ENCODE data around the gene TBX3.
A peak's percentile ranks its signal among the peaks of the same experiment; 100 is the strongest.

The TBX3 gene

DNA sequence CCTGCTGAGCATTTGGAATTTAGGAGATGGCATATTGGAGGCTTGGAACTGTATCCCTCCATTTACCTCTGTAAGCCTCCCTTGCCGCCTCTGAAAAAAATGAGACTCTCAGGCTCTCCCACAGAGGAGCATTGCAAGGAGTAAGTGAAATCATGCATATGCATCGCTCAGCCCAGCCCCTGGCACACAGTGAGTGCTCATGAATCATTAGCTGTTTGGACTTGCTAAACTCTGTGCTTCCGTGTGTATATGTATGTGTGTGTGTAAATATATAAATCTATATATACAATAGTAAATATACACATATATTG is 17.1 kb upstream of the TBX3 start:
- Mint-ChIP-seq H3K36me3 (no peaks in the 10 kb centered on the region), H3K27ac (no peak overlapping the region), H3K4me3 (no peak overlapping the region), H3K9me3 (peaks cover 6% of the 10 kb centered on the region), H3K27me3 (peaks cover 81% of the 10 kb centered on the region), H3K4me1 (no peaks in the 10 kb centered on the region)
- no peak for ATAC-seq

DNA sequence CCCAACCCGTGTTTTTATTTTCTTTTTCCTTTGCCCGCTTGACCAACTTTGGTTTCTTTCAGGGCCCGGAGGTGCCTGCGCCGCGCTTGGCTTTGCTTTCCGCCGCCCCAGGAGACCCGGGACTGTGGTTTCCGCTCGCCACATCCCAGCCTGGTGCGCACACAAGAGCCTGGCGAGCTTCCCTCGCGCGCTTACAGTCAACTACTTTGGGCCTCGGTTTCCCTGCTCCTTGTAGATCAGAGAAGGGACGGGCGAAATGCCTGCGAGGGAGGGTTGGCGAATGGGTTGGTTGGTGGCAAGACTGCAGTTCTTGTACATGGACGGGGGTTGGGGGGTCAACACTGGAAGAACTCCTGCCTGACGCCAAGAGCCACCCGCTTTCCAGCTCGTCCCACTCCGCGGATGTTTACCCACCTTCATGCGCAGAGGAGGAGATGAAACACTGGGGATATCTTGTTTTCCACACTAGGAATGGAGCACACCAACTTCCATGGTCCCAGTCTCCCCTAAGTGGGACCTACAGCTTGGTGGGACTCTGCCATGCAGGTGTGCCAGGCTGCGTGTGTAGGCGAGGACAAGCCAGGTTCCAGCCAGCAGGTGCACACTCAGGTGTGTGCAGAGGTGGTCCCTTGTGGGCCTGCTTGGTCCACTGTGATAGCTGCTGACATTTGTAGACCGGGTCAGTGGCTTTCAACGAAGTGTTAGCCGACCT is 16.6 kb upstream of the TBX3 start:
- peaks cover 6% of the 10 kb centered on the region for H3K9me3 Mint-ChIP-seq
- no peaks in the 10 kb centered on the region for H3K4me1 Mint-ChIP-seq
- no peak for ATAC-seq
- peaks cover 86% of the 10 kb centered on the region for H3K27me3 Mint-ChIP-seq
- H3K4me3 Mint-ChIP-seq = no peak overlapping the region
- H3K27ac Mint-ChIP-seq = no peak overlapping the region
- H3K36me3 Mint-ChIP-seq = no peaks in the 10 kb centered on the region

DNA sequence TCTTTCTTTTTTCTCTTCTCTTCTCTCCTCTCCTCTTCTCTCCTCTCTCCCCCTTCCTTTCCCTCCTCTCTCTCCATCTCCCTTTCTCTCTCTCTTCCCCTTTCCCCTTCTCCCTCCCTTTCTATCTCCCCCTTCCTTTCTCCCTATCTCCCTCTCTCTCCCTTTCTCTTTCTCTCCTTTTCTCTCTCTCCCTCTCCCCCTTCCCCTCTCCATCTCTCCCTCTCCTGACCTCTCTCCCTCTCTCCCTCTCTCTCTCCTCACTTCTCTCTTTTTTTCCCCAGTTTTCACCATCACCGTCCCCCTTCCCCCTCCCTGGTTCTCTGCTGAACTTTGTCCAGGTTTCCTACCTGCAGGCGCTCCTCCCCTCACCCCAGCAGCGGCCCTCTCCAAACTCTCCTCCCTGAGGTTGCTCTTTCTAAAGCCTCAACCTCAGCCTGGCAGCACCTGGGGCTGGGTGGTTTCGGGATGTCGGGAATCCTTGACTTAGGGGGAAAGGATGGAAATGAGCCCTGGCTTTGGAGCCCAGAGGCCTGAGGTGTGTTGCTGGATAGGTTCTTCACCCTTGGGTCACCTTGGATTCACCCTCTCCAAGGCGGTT is 14.7 kb upstream of the TBX3 start:
- Mint-ChIP-seq H3K4me1 (no peaks in the 10 kb centered on the region), H3K9me3 (peaks cover 6% of the 10 kb centered on the region), H3K27me3 (peaks cover 97% of the 10 kb centered on the region), H3K27ac (no peak overlapping the region), H3K36me3 (no peaks in the 10 kb centered on the region), H3K4me3 (peak overlapping the region; percentile 29)
- no peak for ATAC-seq

DNA sequence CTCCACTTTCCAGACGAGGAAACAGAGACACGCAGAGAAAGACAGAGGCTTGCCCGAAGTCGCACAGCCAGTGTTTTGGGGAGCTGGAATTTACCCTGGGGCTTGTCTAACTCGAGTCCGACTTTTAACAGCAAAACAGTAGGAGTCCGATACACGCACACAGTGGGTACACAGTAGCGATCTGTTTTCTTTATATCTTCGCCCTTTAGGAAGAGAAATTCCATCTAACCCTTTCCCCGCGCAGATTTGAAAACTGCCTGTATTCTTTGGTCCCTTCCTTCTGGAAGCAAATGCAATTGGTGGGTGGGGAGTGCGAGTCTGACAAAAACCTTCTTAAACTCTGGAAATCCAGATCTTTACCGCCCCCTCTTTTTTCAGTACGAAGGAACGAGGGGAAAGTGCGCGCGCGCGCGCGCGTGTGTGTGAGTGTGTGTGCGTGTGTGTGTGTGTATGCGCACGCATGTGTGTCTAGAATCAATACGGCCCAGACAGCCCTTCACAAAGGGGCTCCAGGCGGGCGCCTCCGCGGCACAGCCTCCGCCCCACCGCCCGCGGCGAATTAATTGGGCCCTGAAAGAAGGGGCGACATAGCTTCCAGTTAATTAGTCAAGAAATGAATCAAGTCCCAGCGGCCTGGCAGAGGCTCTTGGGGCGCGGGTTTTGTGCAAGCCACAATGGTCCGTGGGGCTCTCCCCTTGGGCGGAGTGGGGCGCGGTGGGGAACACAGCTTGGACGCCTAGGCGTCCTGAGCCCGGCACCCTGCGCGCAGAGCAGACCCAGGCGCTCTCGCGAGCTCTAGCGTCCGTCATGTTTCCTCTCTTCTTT is 14.0 kb upstream of the TBX3 start:
- Mint-ChIP-seq H3K27ac (no peak overlapping the region), H3K36me3 (no peaks in the 10 kb centered on the region), H3K4me3 (no peak overlapping the region), H3K9me3 (peaks cover 6% of the 10 kb centered on the region), H3K27me3 (peaks cover 100% of the 10 kb centered on the region), H3K4me1 (no peaks in the 10 kb centered on the region)
- no peak for ATAC-seq

DNA sequence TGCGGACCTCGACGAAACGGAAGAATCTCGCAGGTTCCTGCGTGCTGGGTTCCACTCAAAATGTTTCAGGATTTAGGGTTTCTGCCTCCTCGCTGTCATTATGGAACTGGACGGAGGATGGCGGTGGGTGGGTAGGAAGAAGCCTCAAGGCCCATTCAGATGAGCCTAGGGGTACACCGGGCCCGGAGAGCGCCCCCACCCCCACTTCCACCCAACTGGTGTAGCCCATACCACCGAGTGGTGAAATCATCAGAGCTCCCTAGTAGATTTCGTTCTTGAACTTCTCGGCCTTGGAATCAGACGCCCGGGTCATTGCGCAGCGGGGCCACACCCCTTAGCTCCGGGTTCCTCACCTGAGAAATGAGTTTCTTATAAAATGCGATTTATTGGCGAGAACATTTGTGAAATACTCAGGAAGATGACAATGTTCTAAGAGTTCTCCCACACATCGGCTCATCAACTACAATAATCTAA is 13.3 kb upstream of the TBX3 start:
- Mint-ChIP-seq H3K27ac (no peak overlapping the region), H3K27me3 (peaks cover 100% of the 10 kb centered on the region), H3K4me3 (no peak overlapping the region), H3K36me3 (no peaks in the 10 kb centered on the region), H3K4me1 (no peaks in the 10 kb centered on the region), H3K9me3 (peaks cover 6% of the 10 kb centered on the region)
- ATAC-seq = no peak

DNA sequence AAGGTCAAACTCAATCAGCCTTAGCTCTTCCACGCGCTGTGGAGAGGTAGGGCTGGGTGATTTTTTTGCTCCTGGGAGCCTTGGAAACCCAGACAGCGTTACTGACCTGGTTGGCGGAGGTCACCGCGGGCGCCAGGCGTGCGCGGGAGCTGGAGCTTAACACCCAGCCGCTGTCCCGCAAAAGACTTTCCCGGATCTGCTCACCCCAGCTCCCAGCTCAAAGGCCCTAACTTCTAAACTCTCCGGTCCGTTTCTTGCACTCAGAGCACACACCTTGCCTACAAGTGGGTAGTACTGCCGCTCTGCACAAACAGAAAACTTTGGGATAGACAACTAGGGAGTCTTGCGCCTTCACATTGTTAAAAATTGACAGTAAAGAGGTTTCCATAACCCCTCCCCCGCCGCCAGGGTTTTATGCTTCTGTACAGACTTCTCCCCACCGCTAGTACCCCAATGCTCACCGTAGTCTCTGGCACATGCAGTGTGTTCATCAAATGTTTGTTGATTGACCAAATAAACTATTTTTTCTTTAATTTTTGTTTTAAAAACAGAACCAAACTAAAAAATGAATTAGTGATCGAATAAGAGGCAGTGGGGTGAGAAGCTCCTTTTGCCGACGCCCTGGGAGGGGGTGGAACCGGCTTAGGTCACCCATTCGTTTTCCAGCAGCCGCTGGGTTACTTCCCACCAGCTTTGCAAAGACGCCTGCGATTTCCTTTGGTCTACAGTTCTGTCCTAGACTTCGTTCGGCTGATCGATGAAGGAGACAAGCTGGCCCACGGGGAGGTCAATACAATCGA is 12.7 kb upstream of the TBX3 start:
- no peaks in the 10 kb centered on the region for H3K36me3 Mint-ChIP-seq
- H3K4me1 Mint-ChIP-seq = no peaks in the 10 kb centered on the region
- ATAC-seq = no peak
- peaks cover 6% of the 10 kb centered on the region for H3K9me3 Mint-ChIP-seq
- H3K4me3 Mint-ChIP-seq = no peak overlapping the region
- peaks cover 100% of the 10 kb centered on the region for H3K27me3 Mint-ChIP-seq
- H3K27ac Mint-ChIP-seq = no peak overlapping the region

DNA sequence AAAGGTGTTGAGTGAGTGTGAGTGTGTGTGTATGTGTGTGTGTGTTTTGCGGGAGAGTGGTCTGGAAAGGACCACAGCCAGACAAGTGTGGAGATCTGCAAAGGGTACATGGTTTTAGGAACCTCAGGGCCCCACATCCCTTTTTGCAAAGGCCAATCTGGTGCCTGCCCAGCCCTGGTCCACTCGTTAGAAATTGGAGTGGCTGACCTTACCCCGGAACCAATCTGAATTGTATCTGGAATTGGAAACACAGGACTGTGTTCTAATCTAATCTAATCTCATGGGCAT is 11.3 kb upstream of the TBX3 start:
- no peak overlapping the region for H3K4me3 Mint-ChIP-seq
- H3K9me3 Mint-ChIP-seq = peaks cover 6% of the 10 kb centered on the region
- H3K27me3 Mint-ChIP-seq = peaks cover 98% of the 10 kb centered on the region
- no peak overlapping the region for H3K27ac Mint-ChIP-seq
- ATAC-seq = no peak
- no peaks in the 10 kb centered on the region for H3K4me1 Mint-ChIP-seq
- H3K36me3 Mint-ChIP-seq = no peaks in the 10 kb centered on the region

DNA sequence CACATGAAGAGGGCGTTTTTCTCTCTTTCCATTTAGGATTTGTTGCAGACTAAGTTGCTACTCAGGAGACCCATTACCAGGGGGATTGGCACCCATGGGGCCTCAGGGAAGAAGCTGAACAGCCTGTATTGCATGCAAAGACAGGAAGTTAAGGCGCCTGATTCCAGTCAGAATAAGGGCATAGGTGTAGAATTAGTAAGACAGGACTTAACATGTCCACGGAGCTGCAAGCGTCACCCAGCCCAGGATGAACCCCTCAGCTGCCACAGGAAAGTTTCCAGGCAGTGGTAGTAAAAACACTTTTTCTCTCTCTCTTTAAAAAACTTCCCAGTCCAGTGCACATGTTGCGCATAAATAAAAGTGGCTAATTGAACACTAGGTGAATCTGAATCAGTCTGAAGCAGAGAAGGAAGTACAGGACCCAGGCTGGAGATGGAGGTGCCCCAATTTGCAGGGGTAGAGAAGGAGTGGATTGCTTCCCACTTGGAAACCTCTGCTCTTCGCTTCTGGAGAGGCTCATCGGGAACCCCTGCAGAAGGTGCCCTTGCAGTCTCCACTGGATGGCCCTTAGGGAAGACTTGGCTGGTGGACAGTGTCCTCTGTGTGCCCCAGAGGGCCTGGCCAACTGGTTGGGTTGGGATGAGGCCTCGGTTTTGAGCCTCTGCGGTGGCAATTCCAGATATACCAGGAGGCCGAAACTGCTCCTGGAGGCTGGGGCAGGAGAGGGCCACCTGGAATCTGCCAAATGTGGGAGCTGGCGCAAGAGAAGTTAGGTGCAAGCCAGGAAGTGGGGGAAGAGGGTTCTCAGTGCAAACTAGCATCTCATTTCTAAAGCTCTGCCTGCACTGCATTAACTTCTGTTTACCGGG is 10.7 kb upstream of the TBX3 start:
- peaks cover 98% of the 10 kb centered on the region for H3K27me3 Mint-ChIP-seq
- no peak for ATAC-seq
- H3K4me3 Mint-ChIP-seq = no peak overlapping the region
- H3K9me3 Mint-ChIP-seq = peaks cover 6% of the 10 kb centered on the region
- no peak overlapping the region for H3K27ac Mint-ChIP-seq
- no peaks in the 10 kb centered on the region for H3K36me3 Mint-ChIP-seq
- H3K4me1 Mint-ChIP-seq = no peaks in the 10 kb centered on the region

DNA sequence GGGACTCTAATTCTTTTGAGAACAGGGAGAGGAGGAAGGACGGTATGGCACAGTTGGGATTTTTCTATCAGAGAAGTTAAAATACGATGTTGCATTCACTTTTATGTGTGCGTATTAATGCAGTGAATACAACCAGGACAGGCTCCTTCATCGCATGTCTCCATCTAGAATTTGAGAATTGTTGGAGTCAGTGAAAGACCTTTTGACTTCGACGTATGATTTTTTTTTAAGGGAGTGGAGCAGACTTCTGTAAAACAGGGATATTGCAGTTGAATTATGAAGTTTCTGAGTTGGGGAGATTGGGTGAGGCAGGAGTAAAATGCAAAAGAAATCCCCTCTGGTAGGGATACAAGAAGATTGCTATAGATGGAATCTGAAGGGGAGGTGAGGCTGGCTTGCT is 9.6 kb upstream of the TBX3 start:
- Mint-ChIP-seq H3K27me3 (peaks cover 98% of the 10 kb centered on the region), H3K27ac (no peak overlapping the region), H3K36me3 (no peaks in the 10 kb centered on the region), H3K9me3 (peaks cover 2% of the 10 kb centered on the region), H3K4me3 (no peak overlapping the region), H3K4me1 (peaks cover 5% of the 10 kb centered on the region)
- ATAC-seq = no peak

DNA sequence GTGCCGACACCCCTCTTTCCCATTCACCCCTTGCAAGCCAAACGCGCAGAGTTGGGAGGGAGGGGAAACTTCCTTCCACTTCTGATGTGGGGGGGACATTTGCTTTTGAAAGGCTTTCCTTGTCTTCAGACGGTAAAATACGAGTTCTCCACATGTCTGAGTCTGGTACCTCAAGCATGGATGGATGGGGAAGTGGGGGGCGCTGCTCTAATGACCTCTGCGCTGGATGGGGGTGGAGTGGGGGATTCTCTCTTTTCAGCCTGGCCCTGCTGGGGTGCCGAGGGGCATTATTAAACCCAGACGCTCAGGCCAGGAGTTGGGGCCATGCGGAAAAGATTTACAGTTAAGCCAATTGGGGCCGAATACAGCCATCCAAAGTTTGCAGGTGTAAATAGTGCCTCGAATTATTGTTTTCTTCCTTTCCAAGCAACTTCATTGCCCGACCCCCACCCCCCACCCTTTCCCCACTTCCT is 9.1 kb upstream of the TBX3 start:
- H3K27ac Mint-ChIP-seq = no peak overlapping the region

DNA sequence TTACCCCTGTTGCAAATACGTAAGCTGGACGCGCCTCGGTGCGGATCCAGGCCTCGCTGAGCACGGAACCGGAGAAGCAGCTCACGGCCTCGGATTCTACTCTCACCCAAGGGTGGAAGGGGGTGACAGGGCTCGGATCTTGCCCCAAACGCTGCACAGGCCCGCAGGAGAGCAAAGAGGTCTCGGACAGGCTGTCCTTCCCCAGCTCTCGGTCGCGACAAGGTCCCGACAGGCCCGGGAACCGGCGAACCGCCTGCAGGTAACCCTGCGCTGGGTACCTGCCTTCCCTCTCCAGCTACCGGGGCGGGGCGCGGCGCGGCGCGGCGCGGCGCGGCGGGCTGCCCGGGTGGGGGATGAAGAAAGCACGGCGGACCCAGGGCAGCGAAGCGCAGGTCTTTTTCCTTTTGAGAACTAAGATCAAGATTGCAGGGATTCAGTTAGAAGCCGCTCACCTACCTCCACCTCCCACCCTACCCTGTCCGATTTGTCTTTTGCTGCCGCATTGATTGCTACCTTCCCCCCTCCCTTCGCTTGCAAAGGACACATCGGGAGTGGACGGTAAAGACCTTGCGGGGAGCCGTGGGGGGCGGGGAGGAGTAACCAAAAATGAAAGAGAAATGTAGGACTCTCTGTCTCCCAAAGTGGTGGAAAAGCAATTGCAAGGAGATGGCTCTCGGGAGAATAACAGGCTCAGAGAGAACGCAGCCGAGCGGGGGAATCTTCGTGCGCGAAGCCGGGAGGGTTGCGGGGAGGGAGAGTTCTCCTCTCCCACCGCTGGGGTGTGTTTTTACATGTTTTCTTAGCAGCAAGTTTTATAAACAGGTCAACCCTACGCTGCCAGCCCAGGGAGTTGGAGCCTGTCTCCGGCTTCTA is 8.4 kb upstream of the TBX3 start:
- H3K27ac Mint-ChIP-seq = no peak overlapping the region
- no peak for ATAC-seq
- no peaks in the 10 kb centered on the region for H3K36me3 Mint-ChIP-seq
- H3K4me3 Mint-ChIP-seq = no peak overlapping the region
- H3K9me3 Mint-ChIP-seq = no peaks in the 10 kb centered on the region
- peaks cover 97% of the 10 kb centered on the region for H3K27me3 Mint-ChIP-seq
- H3K4me1 Mint-ChIP-seq = peaks cover 6% of the 10 kb centered on the region

More for the DNA sequence above, 9.1 kb upstream of the TBX3 start:
- Mint-ChIP-seq H3K4me1 (peaks cover 6% of the 10 kb centered on the region), H3K9me3 (no peaks in the 10 kb centered on the region), H3K4me3 (no peak overlapping the region), H3K27me3 (peaks cover 98% of the 10 kb centered on the region), H3K36me3 (no peaks in the 10 kb centered on the region)
- no peak for ATAC-seq

DNA sequence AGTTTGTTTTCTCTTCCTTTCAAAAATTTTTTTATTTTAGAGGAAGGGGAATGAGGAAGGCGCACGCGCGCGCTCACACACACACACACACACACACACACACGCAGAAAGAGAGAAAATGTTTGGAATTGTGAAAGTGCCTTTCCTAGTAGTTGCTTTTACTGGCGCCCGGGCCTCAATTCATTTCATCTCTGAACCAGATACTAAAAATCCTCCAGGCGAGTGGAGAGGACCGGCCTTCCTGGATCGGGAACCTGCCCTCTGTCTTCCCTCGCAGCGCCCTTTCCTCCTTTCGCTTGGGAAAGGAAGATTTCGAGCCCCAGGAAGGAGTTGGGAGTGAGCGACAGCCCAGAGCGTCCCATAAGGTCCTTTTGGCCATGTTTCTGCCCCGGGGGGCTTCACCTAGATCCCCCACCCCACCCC is 7.8 kb upstream of the TBX3 start:
- Mint-ChIP-seq H3K4me3 (no peak overlapping the region), H3K36me3 (no peaks in the 10 kb centered on the region), H3K27ac (no peak overlapping the region), H3K9me3 (no peaks in the 10 kb centered on the region), H3K4me1 (peaks cover 11% of the 10 kb centered on the region), H3K27me3 (peaks cover 97% of the 10 kb centered on the region)
- ATAC-seq = no peak

DNA sequence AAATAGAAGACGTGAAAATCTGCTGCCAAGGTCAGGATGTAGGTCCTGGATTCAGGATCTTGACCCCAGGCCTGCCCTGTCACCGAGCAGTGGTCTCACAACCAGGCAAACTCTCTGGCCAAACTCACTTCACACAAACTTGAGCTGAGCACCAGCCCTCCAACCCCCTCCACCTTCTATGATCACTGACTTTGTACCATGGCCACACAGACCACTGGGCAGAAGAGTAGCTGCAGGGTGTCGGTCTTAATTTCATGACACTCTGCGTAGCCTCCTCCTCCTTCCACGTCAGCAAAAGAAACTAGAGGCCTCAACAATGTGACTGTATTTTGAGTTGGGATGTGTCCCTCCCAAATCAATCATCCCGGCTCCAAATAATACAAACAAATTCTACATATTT is 7.2 kb upstream of the TBX3 start:
- Mint-ChIP-seq H3K27ac (no peak overlapping the region), H3K36me3 (no peaks in the 10 kb centered on the region), H3K4me3 (no peak overlapping the region)

More for the DNA sequence above, 7.2 kb upstream of the TBX3 start:
- ATAC-seq = no peak
- H3K9me3 Mint-ChIP-seq = no peaks in the 10 kb centered on the region
- H3K4me1 Mint-ChIP-seq = peaks cover 13% of the 10 kb centered on the region
- peaks cover 97% of the 10 kb centered on the region for H3K27me3 Mint-ChIP-seq

Data from stimulated activated memory B cell treated with anti-CD40 and anti-IgM and Interleukin-4, amounts not matched to agents 10 μg/mL and 1 μg/mL and 100 μg/mL, for 72 hours (primary cell).